ENCODE results near the gene DYRK2.
A peak's percentile ranks its signal among the peaks of the same experiment; 100 is the strongest.

DYRK2 gene

GRCh38 chr12:67648521-67649260 is at the start of gene DYRK2:
Gene DYRK2, plus strand, starts transcription at chr12:67648745. Its CDS starts 389 bp downstream, at chr12:67649134.
- Mint-ChIP-seq H3K36me3 (ENCODE audit: low read depth) (peaks cover 28% of the 10 kb centered on the region), H3K27ac (peak within 1 kb of the TSS; percentile 73), H3K9me3 (peaks cover 4% of the 10 kb centered on the region), H3K27me3 (ENCODE audit: low read depth) (no peaks in the 10 kb centered on the region), H3K4me1 (ENCODE audit: low read depth) (peaks cover 35% of the 10 kb centered on the region), H3K4me3 (peak within 1 kb of the TSS; percentile 100)

GRCh38 chr12:67599691-67600090 is 48.9 kb upstream of the DYRK2 start:
- no peak overlapping the region for H3K27ac Mint-ChIP-seq
- peaks cover 7% of the 10 kb centered on the region for H3K36me3 Mint-ChIP-seq (ENCODE audit: low read depth)
- no peak overlapping the region for H3K4me3 Mint-ChIP-seq
- H3K4me1 Mint-ChIP-seq (ENCODE audit: low read depth) = peaks cover 2% of the 10 kb centered on the region
- H3K27me3 Mint-ChIP-seq (ENCODE audit: low read depth) = peaks cover 5% of the 10 kb centered on the region
- peaks cover 22% of the 10 kb centered on the region for H3K9me3 Mint-ChIP-seq

- H3K36me3 Mint-ChIP-seq (ENCODE audit: low read depth) = peaks cover 7% of the 10 kb centered on the region
- H3K9me3 Mint-ChIP-seq = peaks cover 26% of the 10 kb centered on the region
- H3K27ac Mint-ChIP-seq = no peak overlapping the region
- H3K4me3 Mint-ChIP-seq = no peak overlapping the region
- peaks cover 10% of the 10 kb centered on the region for H3K27me3 Mint-ChIP-seq (ENCODE audit: low read depth)
- H3K4me1 Mint-ChIP-seq (ENCODE audit: low read depth) = no peaks in the 10 kb centered on the region
Observed at GRCh38 chr12:67601126-67601525, 47.4 kb upstream of the DYRK2 start.

GRCh38 chr12:67609226-67609870 is 39.2 kb upstream of the DYRK2 start:
- no peak overlapping the region for H3K27ac Mint-ChIP-seq
- H3K27me3 Mint-ChIP-seq (ENCODE audit: low read depth) = peaks cover 34% of the 10 kb centered on the region
- peaks cover 5% of the 10 kb centered on the region for H3K9me3 Mint-ChIP-seq
- H3K4me3 Mint-ChIP-seq = no peak overlapping the region
- peaks cover 2% of the 10 kb centered on the region for H3K36me3 Mint-ChIP-seq (ENCODE audit: low read depth)
- H3K4me1 Mint-ChIP-seq (ENCODE audit: low read depth) = peaks cover 2% of the 10 kb centered on the region

- H3K27ac Mint-ChIP-seq = no peak overlapping the region
Observed at GRCh38 chr12:67613040-67613439, 35.5 kb upstream of the DYRK2 start.

GRCh38 chr12:67617629-67618028 is 30.9 kb upstream of the DYRK2 start:
- Mint-ChIP-seq H3K9me3 (no peaks in the 10 kb centered on the region), H3K27ac (no peak overlapping the region), H3K36me3 (ENCODE audit: low read depth) (peaks cover 3% of the 10 kb centered on the region), H3K4me1 (ENCODE audit: low read depth) (peaks cover 5% of the 10 kb centered on the region), H3K4me3 (no peak overlapping the region), H3K27me3 (ENCODE audit: low read depth) (peaks cover 11% of the 10 kb centered on the region)

More at GRCh38 chr12:67613040-67613439, 35.5 kb upstream of the DYRK2 start:
- no peak overlapping the region for H3K4me3 Mint-ChIP-seq
- peaks cover 35% of the 10 kb centered on the region for H3K27me3 Mint-ChIP-seq (ENCODE audit: low read depth)
- H3K36me3 Mint-ChIP-seq (ENCODE audit: low read depth) = peaks cover 2% of the 10 kb centered on the region
- no peaks in the 10 kb centered on the region for H3K9me3 Mint-ChIP-seq
- peaks cover 5% of the 10 kb centered on the region for H3K4me1 Mint-ChIP-seq (ENCODE audit: low read depth)

- no peak overlapping the region for H3K4me3 Mint-ChIP-seq
Observed at GRCh38 chr12:67618303-67618702, 30.2 kb upstream of the DYRK2 start.

GRCh38 chr12:67621112-67621511 is 27.4 kb upstream of the DYRK2 start:
- no peak overlapping the region for H3K4me3 Mint-ChIP-seq
- peaks cover 5% of the 10 kb centered on the region for H3K9me3 Mint-ChIP-seq
- H3K27me3 Mint-ChIP-seq (ENCODE audit: low read depth) = no peaks in the 10 kb centered on the region
- H3K36me3 Mint-ChIP-seq (ENCODE audit: low read depth) = peaks cover 5% of the 10 kb centered on the region
- H3K4me1 Mint-ChIP-seq (ENCODE audit: low read depth) = peaks cover 4% of the 10 kb centered on the region
- H3K27ac Mint-ChIP-seq = no peak overlapping the region

More at GRCh38 chr12:67618303-67618702, 30.2 kb upstream of the DYRK2 start:
- Mint-ChIP-seq H3K4me1 (ENCODE audit: low read depth) (peaks cover 5% of the 10 kb centered on the region), H3K36me3 (ENCODE audit: low read depth) (peaks cover 3% of the 10 kb centered on the region), H3K27me3 (ENCODE audit: low read depth) (peaks cover 11% of the 10 kb centered on the region), H3K27ac (no peak overlapping the region), H3K9me3 (no peaks in the 10 kb centered on the region)

- Mint-ChIP-seq H3K36me3 (ENCODE audit: low read depth) (peaks cover 5% of the 10 kb centered on the region), H3K4me3 (no peak overlapping the region), H3K27ac (no peak overlapping the region), H3K9me3 (peaks cover 5% of the 10 kb centered on the region), H3K27me3 (ENCODE audit: low read depth) (no peaks in the 10 kb centered on the region), H3K4me1 (ENCODE audit: low read depth) (peaks cover 4% of the 10 kb centered on the region)
Observed at GRCh38 chr12:67621926-67622325, 26.6 kb upstream of the DYRK2 start.

GRCh38 chr12:67623259-67623658 is 25.3 kb upstream of the DYRK2 start:
- Mint-ChIP-seq H3K36me3 (ENCODE audit: low read depth) (peaks cover 5% of the 10 kb centered on the region), H3K27me3 (ENCODE audit: low read depth) (no peaks in the 10 kb centered on the region), H3K4me3 (no peak overlapping the region), H3K9me3 (peaks cover 5% of the 10 kb centered on the region), H3K4me1 (ENCODE audit: low read depth) (peaks cover 3% of the 10 kb centered on the region), H3K27ac (no peak overlapping the region)

GRCh38 chr12:67624355-67624754 is 24.2 kb upstream of the DYRK2 start:
- no peak overlapping the region for H3K27ac Mint-ChIP-seq
- H3K4me1 Mint-ChIP-seq (ENCODE audit: low read depth) = peaks cover 11% of the 10 kb centered on the region
- no peaks in the 10 kb centered on the region for H3K27me3 Mint-ChIP-seq (ENCODE audit: low read depth)
- peaks cover 11% of the 10 kb centered on the region for H3K36me3 Mint-ChIP-seq (ENCODE audit: low read depth)
- no peak overlapping the region for H3K4me3 Mint-ChIP-seq
- peaks cover 14% of the 10 kb centered on the region for H3K9me3 Mint-ChIP-seq

GRCh38 chr12:67625004-67625403 is 23.5 kb upstream of the DYRK2 start:
- Mint-ChIP-seq H3K36me3 (ENCODE audit: low read depth) (peaks cover 16% of the 10 kb centered on the region), H3K27ac (no peak overlapping the region), H3K4me1 (ENCODE audit: low read depth) (peaks cover 18% of the 10 kb centered on the region), H3K27me3 (ENCODE audit: low read depth) (no peaks in the 10 kb centered on the region), H3K9me3 (peaks cover 19% of the 10 kb centered on the region), H3K4me3 (no peak overlapping the region)

GRCh38 chr12:67626156-67626555 is 22.4 kb upstream of the DYRK2 start:
- H3K27ac Mint-ChIP-seq = no peak overlapping the region
- no peaks in the 10 kb centered on the region for H3K27me3 Mint-ChIP-seq (ENCODE audit: low read depth)
- no peak overlapping the region for H3K4me3 Mint-ChIP-seq
- peaks cover 19% of the 10 kb centered on the region for H3K9me3 Mint-ChIP-seq
- H3K4me1 Mint-ChIP-seq (ENCODE audit: low read depth) = peaks cover 29% of the 10 kb centered on the region
- H3K36me3 Mint-ChIP-seq (ENCODE audit: low read depth) = peaks cover 16% of the 10 kb centered on the region

GRCh38 chr12:67630373-67631088 is 18.0 kb upstream of the DYRK2 start:
- Mint-ChIP-seq H3K9me3 (peaks cover 14% of the 10 kb centered on the region), H3K36me3 (ENCODE audit: low read depth) (peaks cover 21% of the 10 kb centered on the region), H3K27me3 (ENCODE audit: low read depth) (no peaks in the 10 kb centered on the region), H3K4me3 (peak overlapping the region; percentile 50), H3K4me1 (ENCODE audit: low read depth) (peaks cover 53% of the 10 kb centered on the region), H3K27ac (peak overlapping the region; percentile 88)
